Activated T-helper 2 cell treated with anti-CD3 and anti-CD28 coated beads, Interferon-gamma antibody, Interleukin-2, Interleukin-4, amounts not matched to agents 10 μg/mL and 5 μg/mL and 100 μg/mL, durations not matched to agents 14 hours and 24 hours and 36 hours (primary cell): ENCODE results near the gene KLHL36. TPM values are rescaled to one million over a fixed set of nuclear protein-coding genes. Genes with fewer than 3 reads are reported as not detected.

Experiments
- DNase-seq: peaks from one replicate; pipeline ENCODE4 v3.0.0; 2021; ENCODE audit warnings: low spot score
- H3K27ac Mint-ChIP-seq: one replicate; pipeline ENCODE4 v1.8.0; 2021; ENCODE audit warnings: mixed read lengths
- H3K27me3 Mint-ChIP-seq: one replicate; pipeline ENCODE4 v1.8.0; 2021; ENCODE audit warnings: low read depth, mixed read lengths
- H3K36me3 Mint-ChIP-seq: one replicate; pipeline ENCODE4 v1.8.0; 2021; ENCODE audit warnings: low read depth, mixed read lengths
- H3K4me1 Mint-ChIP-seq: one replicate; pipeline ENCODE4 v1.8.0; 2021; ENCODE audit warnings: low read depth, mixed read lengths
- H3K4me3 Mint-ChIP-seq: one replicate; pipeline ENCODE4 v1.8.0; 2021; ENCODE audit warnings: low read depth, mild to moderate bottlenecking, moderate library complexity, mixed read lengths
- H3K9me3 Mint-ChIP-seq: one replicate; pipeline ENCODE4 v1.8.0; 2021; ENCODE audit warnings: mixed read lengths
- intact Hi-C: fragments of 100-400 bp; cut with micrococcal nuclease; formaldehyde crosslinking; loops from one replicate; pipeline ENCODE4 v1.15.1; 2023
- total RNA-seq: library from RNA; stranded (reverse); gene quantifications from 2 replicates; pipeline ENCODE4 v1.2.3, GENCODE V29; 2022

The KLHL36 gene
- total RNA-seq, 1 donor from 2014 or later: 57.7 TPM

- Mint-ChIP-seq H3K27me3 (no peaks in the 10 kb centered on the region), H3K27ac (peak overlapping the region; percentile 75), H3K4me1 (peaks cover 91% of the 10 kb centered on the region), H3K4me3 (peak overlapping the region; percentile 39), H3K36me3 (peaks cover 89% of the 10 kb centered on the region), H3K9me3 (peaks cover 11% of the 10 kb centered on the region)
- no peak for DNase-seq
- intact Hi-C loops: loop anchor here (2.0 kb wide), 1 partner anchor 15 kb away; no protein-coding TSS in a partner anchor
Observed at GRCh38 chr16:84609563-84610177, 38.6 kb upstream of the KLHL36 start.

- intact Hi-C loops: no loop called here
- H3K4me1 Mint-ChIP-seq: peaks cover 93% of the 10 kb centered on the region
Observed at GRCh38 chr16:84610376-84610775, 37.9 kb upstream of the KLHL36 start.

GRCh38 chr16:84611041-84611440 is 37.3 kb upstream of the KLHL36 start:
- H3K9me3 Mint-ChIP-seq: peaks cover 11% of the 10 kb centered on the region
- intact Hi-C loops: no loop called here
- H3K27ac Mint-ChIP-seq: peak overlapping the region; percentile 66
- H3K36me3 Mint-ChIP-seq: peaks cover 90% of the 10 kb centered on the region
- H3K27me3 Mint-ChIP-seq: no peaks in the 10 kb centered on the region
- peaks cover 94% of the 10 kb centered on the region for H3K4me1 Mint-ChIP-seq
- peak overlapping the region; percentile 22 for H3K4me3 Mint-ChIP-seq
- DNase-seq: no peak

More at GRCh38 chr16:84610376-84610775, 37.9 kb upstream of the KLHL36 start:
- Mint-ChIP-seq H3K36me3 (peaks cover 90% of the 10 kb centered on the region), H3K9me3 (peaks cover 11% of the 10 kb centered on the region), H3K4me3 (peak overlapping the region; percentile 22), H3K27ac (peak overlapping the region; percentile 75), H3K27me3 (no peaks in the 10 kb centered on the region)
- DNase-seq: no peak

- no peaks in the 10 kb centered on the region for H3K27me3 Mint-ChIP-seq
- peaks cover 86% of the 10 kb centered on the region for H3K36me3 Mint-ChIP-seq
- DNase-seq: no peak
- peak overlapping the region; percentile 11 for H3K4me3 Mint-ChIP-seq
- peaks cover 78% of the 10 kb centered on the region for H3K4me1 Mint-ChIP-seq
- H3K27ac Mint-ChIP-seq: peak overlapping the region; percentile 85
- H3K9me3 Mint-ChIP-seq: peaks cover 11% of the 10 kb centered on the region
- intact Hi-C loops: no loop called here
Observed at GRCh38 chr16:84612686-84613085, 35.6 kb upstream of the KLHL36 start.

- peak overlapping the region; percentile 75 for H3K4me3 Mint-ChIP-seq
- H3K27ac Mint-ChIP-seq: peak overlapping the region; percentile 85
- peaks cover 11% of the 10 kb centered on the region for H3K9me3 Mint-ChIP-seq
- no peaks in the 10 kb centered on the region for H3K27me3 Mint-ChIP-seq
- intact Hi-C loops: no loop called here
- peaks cover 79% of the 10 kb centered on the region for H3K36me3 Mint-ChIP-seq
- no peak for DNase-seq
- peaks cover 71% of the 10 kb centered on the region for H3K4me1 Mint-ChIP-seq
Observed at GRCh38 chr16:84613408-84614072, 34.8 kb upstream of the KLHL36 start.

- intact Hi-C loops: no loop called here
- Mint-ChIP-seq H3K9me3 (peaks cover 11% of the 10 kb centered on the region), H3K27me3 (peaks cover 2% of the 10 kb centered on the region), H3K4me1 (peaks cover 70% of the 10 kb centered on the region), H3K36me3 (peaks cover 77% of the 10 kb centered on the region), H3K27ac (peak overlapping the region; percentile 85), H3K4me3 (peak overlapping the region; percentile 75)
- no peak for DNase-seq
Observed at GRCh38 chr16:84614073-84614459, 34.2 kb upstream of the KLHL36 start.

- Mint-ChIP-seq H3K27me3 (peaks cover 6% of the 10 kb centered on the region), H3K9me3 (peaks cover 11% of the 10 kb centered on the region), H3K4me3 (peak overlapping the region; percentile 92), H3K27ac (peak overlapping the region; percentile 85), H3K36me3 (peaks cover 72% of the 10 kb centered on the region), H3K4me1 (peaks cover 68% of the 10 kb centered on the region)
- DNase-seq: no peak
- intact Hi-C loops: no loop called here
Observed at GRCh38 chr16:84614623-84614967, 33.7 kb upstream of the KLHL36 start.

- H3K9me3 Mint-ChIP-seq: peaks cover 10% of the 10 kb centered on the region
- H3K27me3 Mint-ChIP-seq: peaks cover 6% of the 10 kb centered on the region
- H3K27ac Mint-ChIP-seq: peak overlapping the region; percentile 85
- H3K4me3 Mint-ChIP-seq: peak overlapping the region; percentile 92
- DNase-seq: no peak
- H3K4me1 Mint-ChIP-seq: peaks cover 62% of the 10 kb centered on the region
- H3K36me3 Mint-ChIP-seq: peaks cover 66% of the 10 kb centered on the region
- intact Hi-C loops: loop anchor here (5.0 kb wide), 1 partner anchor 412 kb away; the partner anchor contains the start of gene KIAA0513
Observed at GRCh38 chr16:84614968-84615813, 33.1 kb upstream of the KLHL36 start.

- H3K4me3 Mint-ChIP-seq: peak overlapping the region; percentile 92
- peak overlapping the region; percentile 76 for H3K27ac Mint-ChIP-seq
- DNase-seq: no peak
- no peaks in the 10 kb centered on the region for H3K9me3 Mint-ChIP-seq
- H3K36me3 Mint-ChIP-seq: peaks cover 53% of the 10 kb centered on the region
- intact Hi-C loops: loop anchor here (1.0 to 5.0 kb wide), 2 partner anchors 8 to 411 kb away; partner anchors contain the start of gene KIAA0513
- H3K27me3 Mint-ChIP-seq: peaks cover 6% of the 10 kb centered on the region
- peaks cover 49% of the 10 kb centered on the region for H3K4me1 Mint-ChIP-seq
Observed at GRCh38 chr16:84616515-84616914, 31.8 kb upstream of the KLHL36 start.

- H3K4me3 Mint-ChIP-seq: peak overlapping the region; percentile 92
- peaks cover 6% of the 10 kb centered on the region for H3K27me3 Mint-ChIP-seq
- peaks cover 47% of the 10 kb centered on the region for H3K4me1 Mint-ChIP-seq
- DNase-seq: peak; percentile 52
- no peaks in the 10 kb centered on the region for H3K9me3 Mint-ChIP-seq
- H3K27ac Mint-ChIP-seq: peak overlapping the region; percentile 76
- peaks cover 46% of the 10 kb centered on the region for H3K36me3 Mint-ChIP-seq
- intact Hi-C loops: loop anchor here (5.0 kb wide), 1 partner anchor 410 kb away; the partner anchor contains the start of gene KIAA0513
Observed at GRCh38 chr16:84617041-84617790, 31.1 kb upstream of the KLHL36 start.

- Mint-ChIP-seq H3K4me1 (peaks cover 45% of the 10 kb centered on the region), H3K27ac (peak within 1 kb of the TSS; percentile 76)
Observed at GRCh38 chr16:84617791-84618580, 30.3 kb upstream of the KLHL36 start, which contains the start of gene COTL1. Gene COTL1, minus strand, starts transcription at chr16:84618078. Its CDS starts 164 bp downstream, at chr16:84617914.

More at GRCh38 chr16:84617791-84618580, 30.3 kb upstream of the KLHL36 start, which contains the start of gene COTL1:
- intact Hi-C loops: loop anchor here (1.0 to 5.0 kb wide), 3 partner anchors 18 to 409 kb away; partner anchors contain the start of gene KIAA0513
- peaks cover 42% of the 10 kb centered on the region for H3K36me3 Mint-ChIP-seq
- H3K27me3 Mint-ChIP-seq: peaks cover 6% of the 10 kb centered on the region
- H3K4me3 Mint-ChIP-seq: peak within 1 kb of the TSS; percentile 92
- H3K9me3 Mint-ChIP-seq: no peaks in the 10 kb centered on the region
- peak; percentile 90 for DNase-seq
